ENCODE data around the gene TNFSF12.

- TF ChIP-seq CTCF (IDR thresholded peaks at IDR 0.05; ENCODE audit: insufficient read depth, low read depth, low read length) (no peak), EZH2 (IDR thresholded peaks at IDR 0.05; ENCODE audit: insufficient read depth, low read length) (no peak)
Measured at GRCh38 chr17:7538891-7539545, 9.8 kb upstream of the TNFSF12 start.
